Adrenal gland (tissue), 5 donors: Measurements from ENCODE around the gene C10orf90.

Experiments
- POLR2A ChIP-seq, 2 donors: fragments of 450-650 bp; IDR thresholded peaks; one replicate each; pipeline ENCODE4 v1.6.1; 2017; ENCODE audit warnings: antibody characterized with exemption in 2 of 2, mild to moderate bottlenecking in 2 of 2, moderate library complexity in 1 of 2
- TF ChIP-seq, protein P1 (sequence below), 6 experiments: fragments of 450-650 bp in 4 of 6; fragments of 200-600 bp in 2 of 6; sonication (generic) in 1 of 6; IDR thresholded peaks; 1 replicate in 5 of 6; 2 replicates in 1 of 6; pipeline versions ENCODE4 v1.5.1 to v1.8.0; 2016 to 2021; ENCODE audit warnings: antibody characterized with exemption in 6 of 6, mild to moderate bottlenecking in 2 of 6, moderate library complexity in 1 of 6
- donor health status: DM: no; HTN: no; CAD: no.

- TF ChIP-seq, protein P1, sequence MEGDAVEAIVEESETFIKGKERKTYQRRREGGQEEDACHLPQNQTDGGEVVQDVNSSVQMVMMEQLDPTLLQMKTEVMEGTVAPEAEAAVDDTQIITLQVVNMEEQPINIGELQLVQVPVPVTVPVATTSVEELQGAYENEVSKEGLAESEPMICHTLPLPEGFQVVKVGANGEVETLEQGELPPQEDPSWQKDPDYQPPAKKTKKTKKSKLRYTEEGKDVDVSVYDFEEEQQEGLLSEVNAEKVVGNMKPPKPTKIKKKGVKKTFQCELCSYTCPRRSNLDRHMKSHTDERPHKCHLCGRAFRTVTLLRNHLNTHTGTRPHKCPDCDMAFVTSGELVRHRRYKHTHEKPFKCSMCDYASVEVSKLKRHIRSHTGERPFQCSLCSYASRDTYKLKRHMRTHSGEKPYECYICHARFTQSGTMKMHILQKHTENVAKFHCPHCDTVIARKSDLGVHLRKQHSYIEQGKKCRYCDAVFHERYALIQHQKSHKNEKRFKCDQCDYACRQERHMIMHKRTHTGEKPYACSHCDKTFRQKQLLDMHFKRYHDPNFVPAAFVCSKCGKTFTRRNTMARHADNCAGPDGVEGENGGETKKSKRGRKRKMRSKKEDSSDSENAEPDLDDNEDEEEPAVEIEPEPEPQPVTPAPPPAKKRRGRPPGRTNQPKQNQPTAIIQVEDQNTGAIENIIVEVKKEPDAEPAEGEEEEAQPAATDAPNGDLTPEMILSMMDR (IDR thresholded peaks at IDR 0.05): no peak
- TF ChIP-seq POLR2A (IDR thresholded peaks at IDR 0.05): no peak
These were observed 133.8 kb downstream of the C10orf90 start for GRCh38 chr10:126536656-126537055.
